Activated CD4-positive, alpha-beta T cell treated with anti-CD3 and anti-CD28 coated beads, Interleukin-2, amount 50 U/mL, for 1 hour (primary cell): Measurements from ENCODE around the gene MPZL3.
A peak's percentile ranks its signal among the peaks of the same experiment; 100 is the strongest.
"Not testable (repeated sequence)": the region's sequence is repeated elsewhere in the genome, so short reads cannot be mapped to it uniquely, and the experiment has no call there.

ENCODE experiments used
- DNase-seq: peaks from one replicate; pipeline ENCODE4 v3.0.0-alpha.2; 2020

Gene MPZL3

GRCh38 chr11:118210323-118210722 lies 41.8 kb downstream of the MPZL3 start:
- no peak for DNase-seq

DNA sequence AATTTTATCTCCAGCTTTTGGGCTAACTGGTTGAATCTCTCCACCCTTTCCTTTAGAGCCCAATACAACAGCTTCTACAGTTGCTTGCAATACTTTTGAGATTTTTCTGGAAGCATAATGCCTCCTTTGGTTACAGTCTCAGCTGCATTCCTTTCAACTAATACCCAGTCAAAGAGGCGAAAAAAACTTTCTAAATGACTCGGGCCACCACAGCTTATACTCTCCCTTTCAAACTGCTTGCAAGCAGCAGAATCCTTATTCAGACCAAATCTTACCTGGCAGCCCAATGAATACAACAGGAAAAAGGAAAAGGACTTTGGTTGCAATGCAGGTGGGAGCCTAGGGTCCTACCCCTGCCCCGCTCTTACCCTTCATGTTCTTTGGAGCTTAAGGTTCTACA lies 43.1 kb downstream of the MPZL3 start:
- DNase-seq: no peak

GRCh38 chr11:118207079-118207478 lies 45.1 kb downstream of the MPZL3 start:
- no peak for DNase-seq

- no peak for DNase-seq
Observed at GRCh38 chr11:118206391-118207031, 45.7 kb downstream of the MPZL3 start.

DNA sequence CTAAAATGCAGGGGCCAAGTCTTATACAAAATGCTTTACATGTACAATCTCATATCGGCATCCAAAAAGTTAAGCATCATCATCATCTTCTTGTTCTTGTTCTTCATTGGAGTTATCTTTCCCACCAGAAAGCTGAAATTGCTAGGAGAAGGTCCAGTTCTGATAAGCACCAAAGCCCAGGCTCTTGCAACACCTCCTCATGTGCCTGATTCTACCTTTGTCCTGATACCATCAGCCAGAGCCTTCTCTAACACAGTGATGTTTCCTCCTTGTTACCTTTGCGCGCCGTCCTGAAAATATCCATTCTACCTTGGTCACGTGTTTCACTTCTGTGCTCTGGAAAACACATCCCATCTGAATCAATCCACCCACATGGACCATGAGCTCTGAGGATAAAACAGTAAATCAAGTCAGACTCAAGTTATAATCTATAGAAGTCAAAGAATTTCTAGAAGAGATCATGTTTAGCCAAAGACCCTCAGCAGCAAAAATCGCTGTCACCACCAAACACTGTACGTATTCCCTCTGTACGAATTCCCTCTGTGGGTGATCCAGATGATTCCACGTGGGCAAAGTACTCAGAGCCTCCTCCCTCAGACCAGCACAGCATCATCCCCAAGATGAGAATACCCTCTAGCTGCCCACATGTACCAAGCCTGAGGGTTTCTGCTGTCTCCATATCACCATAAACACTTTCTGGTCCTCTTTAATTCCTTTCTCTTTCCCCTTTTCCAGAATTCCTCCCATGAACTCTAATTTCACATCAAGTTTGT lies 46.4 kb downstream of the MPZL3 start:
- DNase-seq: no peak

DNA sequence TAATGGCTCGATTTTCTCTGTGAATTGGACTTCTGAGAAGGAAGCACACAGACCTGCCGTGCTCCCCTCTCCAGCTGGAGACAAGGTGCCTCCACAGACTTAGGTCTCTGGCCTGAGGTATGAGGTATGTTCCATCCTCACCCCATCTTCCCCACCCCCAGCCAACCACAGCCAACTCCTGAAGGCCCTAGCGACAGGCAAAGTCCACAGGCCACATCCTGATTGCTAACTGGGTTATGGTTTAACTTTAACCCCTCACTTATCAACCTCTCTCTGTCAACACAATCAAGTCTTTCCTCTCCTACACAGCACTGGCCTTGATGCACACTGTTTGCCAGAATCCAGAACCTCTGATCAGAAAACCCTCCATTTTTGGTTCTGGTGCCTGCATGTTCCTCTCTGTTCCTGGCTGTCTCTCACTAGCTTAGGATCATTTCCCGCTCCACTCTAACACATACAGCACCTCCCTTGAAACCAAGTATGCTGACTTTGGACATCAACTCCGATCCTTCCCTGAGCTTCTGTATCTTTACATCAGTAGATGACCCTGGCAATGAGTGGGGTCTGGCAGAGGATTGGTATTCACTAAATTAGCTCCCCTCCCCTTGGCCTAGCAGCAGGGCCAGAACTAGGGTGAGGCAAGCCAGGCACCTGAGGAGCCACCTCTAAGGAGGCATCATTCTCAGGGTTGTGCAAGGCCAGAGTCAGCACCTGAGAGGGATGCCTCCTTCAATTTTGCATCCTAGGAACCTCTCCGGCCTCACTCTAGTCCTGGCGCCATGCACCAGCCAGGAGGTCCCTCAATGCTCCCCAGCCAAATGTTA lies 49.4 kb downstream of the MPZL3 start:
- peak; percentile 56 for DNase-seq

DNA sequence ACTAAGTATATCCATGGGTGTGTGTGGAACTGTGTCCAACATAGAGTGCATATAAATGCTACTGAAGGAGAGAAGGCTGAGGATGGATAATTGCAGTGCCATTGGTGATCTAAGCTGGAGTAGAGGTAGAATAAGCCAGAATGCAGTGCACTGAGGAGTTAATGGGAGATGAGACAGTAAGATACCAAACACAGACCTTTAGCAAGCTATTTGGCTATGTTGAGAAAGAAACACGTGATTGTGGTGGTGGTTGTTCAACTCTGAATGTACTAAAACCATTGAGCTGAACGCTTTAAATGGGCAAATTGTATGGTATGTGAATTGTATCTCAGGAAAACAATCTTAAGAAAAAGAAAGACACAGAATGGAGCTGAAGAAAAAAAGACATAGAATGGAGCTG lies 50.2 kb downstream of the MPZL3 start:
- no peak for DNase-seq

DNA sequence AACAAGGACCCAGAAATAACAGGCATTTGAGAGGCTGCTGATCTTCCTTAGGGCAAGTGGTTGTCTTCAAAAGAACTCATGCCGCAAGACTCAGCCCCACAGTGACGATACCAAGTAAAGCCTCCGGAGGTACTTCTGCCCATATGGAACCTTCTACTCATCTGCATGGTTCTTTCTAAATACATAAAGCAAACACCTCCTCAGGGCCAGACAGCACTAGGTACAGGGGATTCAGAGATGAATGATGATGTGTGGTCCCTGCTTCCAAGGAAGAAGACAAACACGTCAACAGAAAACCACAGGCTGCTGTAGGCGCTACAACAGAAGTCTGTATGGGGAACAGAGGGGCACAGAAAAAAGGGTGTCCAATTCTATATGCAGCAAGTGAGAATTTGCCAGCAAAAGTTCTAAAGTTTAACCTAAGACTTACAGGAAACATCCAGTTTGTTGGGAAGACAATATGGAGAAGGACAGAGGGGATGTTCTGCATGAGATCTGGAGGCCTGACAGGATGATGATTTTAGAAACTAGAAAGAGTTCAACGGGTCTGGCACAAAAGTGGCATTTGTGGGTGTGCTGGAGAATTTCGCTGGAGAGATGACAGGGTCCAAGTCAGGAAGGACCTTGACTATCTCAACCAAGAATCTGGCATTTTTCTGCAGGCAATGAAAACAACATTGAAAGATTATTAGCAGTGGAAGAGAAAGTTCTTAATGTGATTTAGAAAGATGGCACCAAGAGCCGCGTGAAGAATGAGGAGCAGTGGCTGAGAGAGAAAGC lies 51.1 kb downstream of the MPZL3 start:
- peak; percentile 23 for DNase-seq

DNA sequence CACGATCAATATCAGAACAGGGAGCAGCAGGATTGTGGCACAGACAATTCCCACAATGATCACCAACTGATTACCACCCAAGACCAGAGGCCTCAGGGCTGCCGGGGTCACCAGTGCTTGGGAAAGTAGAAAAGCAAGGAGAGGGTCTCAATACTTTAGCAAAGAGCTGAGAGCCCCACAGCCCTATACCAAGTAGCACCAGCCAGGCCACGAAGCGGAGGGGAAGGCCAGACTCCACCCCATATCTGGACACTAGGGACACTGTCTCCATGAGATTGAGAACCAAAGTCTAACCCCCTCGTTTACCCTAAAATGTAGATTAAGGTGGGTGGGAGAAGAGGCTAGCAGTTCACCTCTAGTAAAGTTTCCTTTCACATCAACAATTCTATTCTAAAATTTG lies 51.7 kb downstream of the MPZL3 start:
- DNase-seq: no peak

DNA sequence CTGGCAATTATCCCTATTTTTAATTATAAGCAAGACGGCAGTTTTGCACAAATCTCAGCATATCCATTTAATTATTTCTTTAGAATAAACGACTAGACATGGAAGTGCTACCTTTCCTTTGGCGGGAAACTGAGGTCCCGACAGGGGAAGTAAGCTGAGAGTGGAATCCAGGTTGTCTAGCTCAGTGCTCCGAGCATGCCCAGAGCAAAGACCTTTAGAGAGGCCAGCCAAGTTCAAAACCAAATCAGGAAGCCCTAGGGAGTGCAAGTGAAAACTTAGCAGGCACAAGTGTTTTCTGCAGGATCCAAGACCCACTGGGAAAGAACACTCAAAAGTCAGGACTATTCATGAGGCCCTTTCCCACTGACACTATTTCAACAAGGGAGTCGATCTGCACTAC lies 53.0 kb downstream of the MPZL3 start:
- DNase-seq: no peak

GRCh38 chr11:118198370-118198769 lies 53.8 kb downstream of the MPZL3 start:
- DNase-seq: peak; percentile 83

- no peak for DNase-seq
Observed at GRCh38 chr11:118194835-118195627, 57.1 kb downstream of the MPZL3 start.

GRCh38 chr11:118193910-118194566 lies 58.1 kb downstream of the MPZL3 start:
- no peak for DNase-seq

- DNase-seq: not testable (repeated sequence)
Observed at GRCh38 chr11:118192817-118193216, 59.3 kb downstream of the MPZL3 start.

DNA sequence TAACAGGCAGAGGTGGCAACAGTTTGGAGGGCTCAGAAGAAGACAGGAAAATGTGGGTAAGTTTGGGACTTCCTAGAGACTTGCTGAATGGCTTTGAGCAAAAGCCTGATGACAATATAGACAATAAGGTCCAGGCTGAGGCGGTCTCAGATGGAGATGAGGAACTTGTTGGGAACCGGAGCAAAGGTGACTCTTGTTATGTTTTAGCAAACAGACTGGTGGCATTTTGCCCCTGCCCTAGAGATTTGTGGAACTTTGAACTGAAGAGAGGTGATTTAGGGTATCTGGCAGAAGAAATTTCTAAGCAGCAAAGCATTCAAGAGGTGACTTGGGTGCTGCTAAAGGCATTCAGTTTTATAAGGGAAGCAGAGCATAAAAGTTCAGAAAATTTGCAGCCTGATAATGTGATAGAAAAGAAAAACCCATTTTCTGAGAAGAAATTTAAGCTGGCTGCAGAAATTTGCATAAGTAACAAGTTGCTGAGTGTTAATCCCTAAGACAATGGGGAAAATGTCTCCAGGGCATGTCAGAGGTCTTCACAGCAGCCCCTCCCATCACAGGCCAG lies 61.1 kb downstream of the MPZL3 start:
- DNase-seq: not testable (repeated sequence)

GRCh38 chr11:118186346-118187107 lies 65.6 kb downstream of the MPZL3 start:
- DNase-seq: no peak

DNA sequence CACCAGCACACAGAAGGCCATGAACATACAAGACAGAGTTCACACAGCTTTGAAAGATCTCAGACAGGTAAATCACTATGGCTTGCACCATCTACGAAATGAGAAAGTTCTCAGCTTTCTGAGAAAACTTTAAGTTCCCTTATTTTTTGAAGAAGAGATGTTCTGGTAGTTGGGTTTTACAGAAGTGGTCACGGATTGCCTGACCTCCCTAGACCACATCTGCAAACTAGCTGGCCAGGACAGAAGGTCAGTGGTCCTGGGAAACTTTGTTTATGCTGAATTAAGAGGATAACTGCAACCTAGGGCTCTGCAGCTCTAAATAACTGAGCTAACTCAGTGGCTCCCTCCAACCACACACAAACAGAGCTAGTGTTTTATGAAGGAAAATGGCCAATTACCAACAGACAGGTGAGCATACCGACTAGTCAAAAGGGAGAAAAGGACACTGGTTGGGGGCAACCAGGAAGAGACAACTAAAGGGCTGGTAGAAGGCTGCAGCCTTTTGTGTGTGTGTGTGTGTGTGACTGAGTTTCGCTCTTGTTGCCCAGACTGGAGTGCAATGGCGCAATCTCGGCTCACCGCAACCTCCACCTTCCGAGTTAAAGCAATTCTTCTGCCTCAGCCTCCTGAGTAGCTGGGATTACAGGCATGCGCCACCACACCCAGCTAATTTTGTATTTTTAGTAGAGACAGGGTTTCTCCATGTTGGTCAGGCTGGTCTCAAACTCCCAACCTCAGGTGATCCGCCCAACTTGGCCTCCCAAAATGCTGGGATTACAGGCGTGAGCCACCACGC lies 67.2 kb downstream of the MPZL3 start:
- no peak for DNase-seq

- DNase-seq: not testable (repeated sequence)
Observed at GRCh38 chr11:118183691-118184090, 68.5 kb downstream of the MPZL3 start.

DNA sequence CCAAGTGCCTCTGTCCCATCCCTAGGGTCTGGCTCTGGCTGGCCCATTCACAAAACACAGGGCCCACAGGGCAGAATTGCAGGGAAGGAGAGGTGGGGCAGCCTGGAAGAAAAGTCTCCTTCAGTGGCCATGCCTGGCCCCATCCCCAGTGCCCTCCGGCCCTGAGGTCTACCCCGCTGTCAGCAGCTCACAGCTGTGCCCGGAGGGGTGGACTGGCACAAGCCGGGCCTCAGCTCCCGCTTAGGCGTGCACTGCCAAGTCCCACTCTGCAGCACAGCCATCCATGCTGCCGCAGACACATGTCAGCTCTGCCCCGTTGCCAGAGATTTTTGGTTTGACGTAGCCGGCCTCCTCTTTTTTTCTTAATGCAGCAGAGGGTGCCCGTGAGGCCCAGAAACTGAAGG lies 71.9 kb downstream of the MPZL3 start:
- no peak for DNase-seq

- no peak for DNase-seq
Observed at GRCh38 chr11:118176778-118177134, 75.4 kb downstream of the MPZL3 start.
